Transverse colon (tissue), 4 donors: Measurements from ENCODE around the gene PPP6R1. TPM values are rescaled to one million over a fixed set of nuclear protein-coding genes. Genes with fewer than 3 reads are reported as not detected.

Experiments used
- DNase-seq: peaks from one replicate; pipeline ENCODE4 v3.0.0-alpha.2; 2019
- H3K27ac ChIP-seq, 4 donors: fragments of 200-600 bp; sonication (generic); 2 replicates each; pipeline ENCODE4 v1.5.1; 2016 to 2018; ENCODE audit warnings: inconsistent platforms in 4 of 4
- H3K27me3 ChIP-seq: fragments of 200-600 bp; sonication (generic); 2 replicates; pipeline ENCODE4 v1.5.1; 2017; ENCODE audit warnings: inconsistent platforms
- H3K36me3 ChIP-seq, 4 donors: fragments of 200-600 bp; sonication (generic); 2 replicates each; pipeline ENCODE4 v1.5.1; 2017 to 2019; ENCODE audit warnings: inconsistent platforms in 4 of 4
- H3K4me1 ChIP-seq, 4 donors: fragments of 200-600 bp; sonication (generic); 2 replicates each; pipeline ENCODE4 v1.5.1; 2017 to 2020; ENCODE audit warnings: inconsistent platforms in 4 of 4
- H3K4me3 ChIP-seq, 4 donors: fragments of 200-600 bp; sonication (generic); 1 replicate in 1 of 4; 2 replicates in 3 of 4; pipeline versions ENCODE4 v1.5.1 to v1.6.1; 2017 to 2019; ENCODE audit warnings: inconsistent platforms in 4 of 4
- H3K9me3 ChIP-seq, 2 donors: fragments of 200-600 bp; sonication (generic); 2 replicates each; pipeline ENCODE4 v1.5.1; 2017 to 2019; ENCODE audit warnings: inconsistent platforms in 2 of 2
- EP300 ChIP-seq: sonication (generic); formaldehyde crosslinking; IDR thresholded peaks from one replicate; pipeline ENCODE4 v1.6.1; 2017; ENCODE audit warnings: antibody characterized with exemption, low read depth
- POLR2A ChIP-seq: fragments of 450-650 bp; IDR thresholded peaks from one replicate; pipeline ENCODE4 v1.6.1; 2016; ENCODE audit warnings: antibody characterized with exemption, mild to moderate bottlenecking, moderate library complexity
- POLR2AphosphoS5 ChIP-seq, 3 donors: sonication (generic); formaldehyde crosslinking; IDR thresholded peaks; one replicate each; pipeline ENCODE4 v1.6.1; 2016; ENCODE audit warnings: antibody characterized with exemption in 3 of 3
- WGBS, 2 donors: methylation state at CpG; one replicate each; pipeline ENCODE4 v1.1.5; 2018; ENCODE audit warnings: low coverage in 1 of 2; 5-methylcytosine and 5-hydroxymethylcytosine counted together
- in situ Hi-C, 4 donors: fragments of 200-750 bp; cut with MboI; loops; one replicate each; pipeline versions ENCODE4 v1.15.0 to v1.15.1; 2017; ENCODE audit warnings: low sequenced_read_pairs in 3 of 4, low pct_ligation_motif_present in 1 of 4, low pct_unique_long_range_greater_than_20kb in 1 of 4
- intact Hi-C: fragments of 100-400 bp; cut with DNase I; formaldehyde crosslinking; loops from one replicate; pipeline ENCODE4 v1.15.1; 2023; ENCODE audit warnings: low total_unique reads
- total RNA-seq, 4 donors: library from RNA; depleted of rRNA; stranded (reverse); fragments of >200 nt; gene quantifications; one replicate each; pipeline ENCODE4 v1.1.0, GENCODE V29; 2016
- TF ChIP-seq, protein P1 (sequence below), 5 experiments: fragments of 200-600 bp in 3 of 5; fragments of 450-650 bp in 2 of 5; sonication (generic) in 3 of 5; IDR thresholded peaks; 1 replicate in 2 of 5; 2 replicates in 3 of 5; pipeline ENCODE4 v1.5.1; 2016 to 2017; ENCODE audit warnings: antibody characterized with exemption in 5 of 5, inconsistent platforms in 3 of 5, mild to moderate bottlenecking in 2 of 5, moderate library complexity in 1 of 5

Gene PPP6R1
- total RNA-seq, 4 donors from 2014 or later = 51.3 to 91.5 (median 60.7) TPM

GRCh38 chr19:55244004-55244680 lies 14.7 kb downstream of the PPP6R1 start:
- Histone ChIP-seq H3K9me3 (no peaks in the 10 kb centered on the region), H3K4me3 (no peak overlapping the region), H3K27me3 (no peaks in the 10 kb centered on the region), H3K4me1 (peaks cover 9 to 23% (median 18%) of the 10 kb centered on the region in 4 donors), H3K36me3 (peaks cover 0 to 55% (median 30%) of the 10 kb centered on the region in 4 donors), H3K27ac (no peak overlapping the region)
- in situ Hi-C loops = no loop called here
- TF ChIP-seq, protein P1, sequence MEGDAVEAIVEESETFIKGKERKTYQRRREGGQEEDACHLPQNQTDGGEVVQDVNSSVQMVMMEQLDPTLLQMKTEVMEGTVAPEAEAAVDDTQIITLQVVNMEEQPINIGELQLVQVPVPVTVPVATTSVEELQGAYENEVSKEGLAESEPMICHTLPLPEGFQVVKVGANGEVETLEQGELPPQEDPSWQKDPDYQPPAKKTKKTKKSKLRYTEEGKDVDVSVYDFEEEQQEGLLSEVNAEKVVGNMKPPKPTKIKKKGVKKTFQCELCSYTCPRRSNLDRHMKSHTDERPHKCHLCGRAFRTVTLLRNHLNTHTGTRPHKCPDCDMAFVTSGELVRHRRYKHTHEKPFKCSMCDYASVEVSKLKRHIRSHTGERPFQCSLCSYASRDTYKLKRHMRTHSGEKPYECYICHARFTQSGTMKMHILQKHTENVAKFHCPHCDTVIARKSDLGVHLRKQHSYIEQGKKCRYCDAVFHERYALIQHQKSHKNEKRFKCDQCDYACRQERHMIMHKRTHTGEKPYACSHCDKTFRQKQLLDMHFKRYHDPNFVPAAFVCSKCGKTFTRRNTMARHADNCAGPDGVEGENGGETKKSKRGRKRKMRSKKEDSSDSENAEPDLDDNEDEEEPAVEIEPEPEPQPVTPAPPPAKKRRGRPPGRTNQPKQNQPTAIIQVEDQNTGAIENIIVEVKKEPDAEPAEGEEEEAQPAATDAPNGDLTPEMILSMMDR (IDR thresholded peaks at IDR 0.05) = no peak
- TF ChIP-seq POLR2AphosphoS5 (IDR thresholded peaks at IDR 0.05) = no peak
- intact Hi-C loops = no loop called here
- DNase-seq = no peak
- WGBS, 2 donors = 85 to 89% methylated on average over 5 to 12 of the region's 12 CpGs

DNA sequence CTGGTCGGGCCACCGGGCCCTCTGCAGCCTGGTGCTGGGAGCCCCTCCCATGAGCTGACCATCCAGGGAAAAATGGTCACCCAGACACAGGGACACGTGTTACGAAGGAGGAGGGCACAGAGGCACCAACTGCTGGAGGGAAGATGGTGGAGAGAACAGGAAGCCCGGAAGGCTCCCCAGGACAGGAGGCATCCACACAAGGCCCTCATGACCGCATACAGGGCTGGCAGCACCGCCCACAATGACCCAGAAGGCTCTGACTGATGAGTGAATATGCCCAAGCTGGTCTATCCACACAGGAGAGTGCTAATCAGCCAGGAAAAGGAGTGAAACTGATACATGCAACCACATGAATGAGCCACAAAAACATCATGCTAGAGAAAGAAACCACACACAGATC lies 16.3 kb downstream of the PPP6R1 start:
- no peaks in the 10 kb centered on the region for H3K9me3 ChIP-seq
- DNase-seq = no peak
- no peaks in the 10 kb centered on the region for H3K27me3 ChIP-seq
- TF ChIP-seq POLR2AphosphoS5 (IDR thresholded peaks at IDR 0.05) (no peak), POLR2A (no peak), EP300 (no peak)
- TF ChIP-seq, protein P1 (IDR thresholded peaks at IDR 0.05) = no peak
- H3K36me3 ChIP-seq = peaks cover 0 to 71% (median 38%) of the 10 kb centered on the region in 4 donors
- in situ Hi-C loops = no loop called here
- no peak overlapping the region for H3K27ac ChIP-seq
- WGBS, 2 donors = 86% methylated on average over 7 of the region's 7 CpGs; no CpG with 5 or more reads in 1 of the 2 donors
- no peak overlapping the region for H3K4me3 ChIP-seq
- H3K4me1 ChIP-seq = peaks cover 3 to 7% (median 5%) of the 10 kb centered on the region in 4 donors
- intact Hi-C loops = no loop called here

- TF ChIP-seq POLR2A (no peak), EP300 (no peak), POLR2AphosphoS5 (IDR thresholded peaks at IDR 0.05) (no peak)
- TF ChIP-seq, protein P1 (IDR thresholded peaks at IDR 0.05) = no peak
- H3K9me3 ChIP-seq = no peaks in the 10 kb centered on the region
- H3K27ac ChIP-seq = no peak overlapping the region
- no peak overlapping the region for H3K4me3 ChIP-seq
- WGBS, 2 donors = 89% methylated on average over 16 of the region's 16 CpGs; no CpG with 5 or more reads in 1 of the 2 donors
- DNase-seq = no peak
- H3K27me3 ChIP-seq = no peaks in the 10 kb centered on the region
- intact Hi-C loops (no loop called here), in situ Hi-C loops (no loop called here)
- peaks cover 0 to 2% (median under 1%) of the 10 kb centered on the region in 4 donors for H3K4me1 ChIP-seq
- H3K36me3 ChIP-seq = peaks cover 0 to 76% (median 39%) of the 10 kb centered on the region in 4 donors
Measured at GRCh38 chr19:55241935-55242464, 16.8 kb downstream of the PPP6R1 start.

- WGBS, 2 donors = 95% methylated on average over 21 of the region's 37 CpGs; no CpG with 5 or more reads in 1 of the 2 donors
- no peak for TF ChIP-seq EP300
- TF ChIP-seq POLR2A = no peak
- no peak for TF ChIP-seq POLR2AphosphoS5 (IDR thresholded peaks at IDR 0.05)
- TF ChIP-seq, protein P1 (IDR thresholded peaks at IDR 0.05) = no peak
- Histone ChIP-seq H3K27ac (no peak overlapping the region), H3K4me3 (no peak overlapping the region), H3K36me3 (peaks cover 0 to 83% (median 37%) of the 10 kb centered on the region in 4 donors), H3K4me1 (no peaks in the 10 kb centered on the region), H3K27me3 (no peaks in the 10 kb centered on the region), H3K9me3 (no peaks in the 10 kb centered on the region)
- in situ Hi-C loops (no loop called here), intact Hi-C loops (no loop called here)
- no peak for DNase-seq
Measured at GRCh38 chr19:55241143-55241934, 17.5 kb downstream of the PPP6R1 start.
